GM23248 (cell line): Measurements from ENCODE around the gene TMUB1. TPM values are rescaled to one million over a fixed set of nuclear protein-coding genes. Genes with fewer than 3 reads are reported as not detected.

Experiments used
- DNase-seq: peaks from one replicate; pipeline ENCODE4 v3.0.0-alpha.2; 2015
- H2AFZ ChIP-seq: fragments of 200-600 bp; sonication (generic); 2 replicates; pipeline ENCODE4 v1.6.1; 2016; ENCODE audit warnings: antibody characterized with exemption
- H3F3A ChIP-seq: fragments of 200-600 bp; sonication (generic); 2 replicates; pipeline ENCODE4 v1.6.1; 2016; ENCODE audit warnings: mild to moderate bottlenecking, antibody characterized with exemption, mixed run types; ENCODE audit not compliant: insufficient read depth
- H3K27ac ChIP-seq: fragments of 200-600 bp; sonication (generic); 2 replicates; pipeline ENCODE4 v1.5.1; 2016; ENCODE audit warnings: mild to moderate bottlenecking
- H3K27me3 ChIP-seq: fragments of 200-600 bp; sonication (generic); replicated peaks from 2 replicates; pipeline ENCODE4 v1.6.1; 2016; ENCODE audit warnings: mild to moderate bottlenecking; ENCODE audit not compliant: insufficient read depth
- H3K36me3 ChIP-seq: fragments of 200-600 bp; sonication (generic); 2 replicates; pipeline ENCODE4 v1.6.1; 2016; ENCODE audit warnings: low read depth, mild to moderate bottlenecking
- H3K4me1 ChIP-seq: fragments of 200-600 bp; sonication (generic); 2 replicates; pipeline ENCODE4 v1.6.1; 2016; ENCODE audit warnings: mild to moderate bottlenecking; ENCODE audit not compliant: insufficient read depth
- H3K4me2 ChIP-seq: fragments of 200-600 bp; sonication (generic); one replicate; pipeline ENCODE4 v1.6.1; 2016; ENCODE audit warnings: mild to moderate bottlenecking; ENCODE audit not compliant: unreplicated experiment
- H3K4me3 ChIP-seq: fragments of 200-600 bp; sonication (generic); 2 replicates; pipeline ENCODE4 v1.5.1; 2016; ENCODE audit warnings: mild to moderate bottlenecking
- H3K79me2 ChIP-seq: fragments of 200-600 bp; sonication (generic); 2 replicates; pipeline ENCODE4 v1.6.1; 2016; ENCODE audit warnings: mild to moderate bottlenecking; ENCODE audit not compliant: insufficient read depth
- H3K9ac ChIP-seq: fragments of 200-600 bp; sonication (generic); 2 replicates; pipeline ENCODE4 v1.6.1; 2016; ENCODE audit warnings: mild to moderate bottlenecking
- H3K9me2 ChIP-seq: fragments of 200-600 bp; sonication (generic); 2 replicates; pipeline ENCODE4 v1.6.1; 2016; ENCODE audit warnings: mixed run types, mild to moderate bottlenecking, moderate library complexity; ENCODE audit not compliant: insufficient read depth
- H3K9me3 ChIP-seq: fragments of 200-600 bp; sonication (generic); one replicate; pipeline ENCODE4 v1.6.1; 2017; ENCODE audit warnings: low read depth
- H4K20me1 ChIP-seq: fragments of 200-600 bp; sonication (generic); 2 replicates; pipeline ENCODE4 v1.6.0; 2016; ENCODE audit not compliant: insufficient read depth
- EZH2 ChIP-seq: fragments of 200-600 bp; sonication (generic); IDR thresholded peaks from 2 replicates; pipeline ENCODE4 v1.6.1; 2018; ENCODE audit warnings: antibody characterized with exemption, mild to moderate bottlenecking; ENCODE audit not compliant: insufficient read depth, poor library complexity, severe bottlenecking
- EZH2phosphoT487 ChIP-seq: fragments of 200-600 bp; sonication (generic); IDR thresholded peaks from 2 replicates; pipeline ENCODE4 v1.6.1; 2018; ENCODE audit warnings: antibody characterized with exemption, moderate library complexity, mild to moderate bottlenecking, low read depth; ENCODE audit not compliant: insufficient read depth
- whole genome bisulfite sequencing, 2 experiments: methylation state at CpG; one replicate each; pipeline ENCODE4 v1.1.6; 2015 to 2017; ENCODE audit warnings: low lambda C conversion rate in 2 of 2, low coverage in 1 of 2; ENCODE audit errors: missing lambda C conversion rate in 2 of 2; 5-methylcytosine and 5-hydroxymethylcytosine counted together
- in situ Hi-C: fragments of 300-500 bp; cut with MboI; formaldehyde crosslinking; loops from 2 replicates; pipeline ENCODE4 v1.15.0; 2020
- polyA plus RNA-seq: library from polyadenylated mRNA; unstranded; fragments of >200 nt; fragmentation: Nextera tagmentation; extraction: Ambion mirVana; gene quantifications from 2 replicates; pipeline ENCODE4 v1.2.1, GENCODE V29; 2016
- total RNA-seq: library from RNA; depleted of rRNA; stranded (reverse); fragments of >200 nt; shearing (Covaris generic); gene quantifications from 2 replicates; pipeline ENCODE4 v1.2.3, GENCODE V29; 2014; rRNA removed

TMUB1 gene
- total and polyA plus RNA-seq, 2 experiments from 2014 or later, result 19.9 to 33.6 TPM

- Histone ChIP-seq H3K9ac (no peak overlapping the region), H2AFZ (no peak overlapping the region), H3K9me2 (no peaks in the 10 kb centered on the region), H3K27ac (no peak overlapping the region), H3K36me3 (no peaks in the 10 kb centered on the region), H3K4me3 (no peak overlapping the region), H3F3A (peaks cover 12% of the 10 kb centered on the region), H3K9me3 (no peaks in the 10 kb centered on the region), H3K79me2 (peaks cover 26% of the 10 kb centered on the region), H3K27me3 (no peaks in the 10 kb centered on the region), H4K20me1 (no peaks in the 10 kb centered on the region), H3K4me2 (no peak overlapping the region), H3K4me1 (peaks cover 16% of the 10 kb centered on the region)
- in situ Hi-C loops, result no loop called here
- no peak for DNase-seq
- WGBS, 2 experiments, result 89 to 92% methylated on average over 5 of the region's 5 CpGs
- no peak for TF ChIP-seq EZH2
- TF ChIP-seq EZH2phosphoT487, result no peak
Measured at GRCh38 chr7:151033864-151034249, 49.4 kb downstream of the TMUB1 start.

GRCh38 chr7:151032936-151033863, 50.1 kb downstream of the TMUB1 start:
- H3K9ac ChIP-seq, result no peak overlapping the region
- H3K4me2 ChIP-seq, result no peak overlapping the region
- H3F3A ChIP-seq, result peaks cover 5% of the 10 kb centered on the region
- no peaks in the 10 kb centered on the region for H3K9me2 ChIP-seq
- no peaks in the 10 kb centered on the region for H3K27me3 ChIP-seq
- H4K20me1 ChIP-seq, result no peaks in the 10 kb centered on the region
- in situ Hi-C loops, result no loop called here
- H3K27ac ChIP-seq, result no peak overlapping the region
- peaks cover 26% of the 10 kb centered on the region for H3K79me2 ChIP-seq
- peaks cover 10% of the 10 kb centered on the region; the same call in 1 of the 2 replicates for H3K4me1 ChIP-seq
- no peak for DNase-seq
- WGBS, 2 experiments, result 90 to 91% methylated on average over 12 to 16 of the region's 17 CpGs
- TF ChIP-seq EZH2 (no peak), EZH2phosphoT487 (no peak)
- H3K36me3 ChIP-seq, result no peaks in the 10 kb centered on the region
- no peak overlapping the region for H3K4me3 ChIP-seq
- no peaks in the 10 kb centered on the region for H3K9me3 ChIP-seq
- H2AFZ ChIP-seq, result no peak overlapping the region

Other genes starting within 250 kb of the TMUB1 start
- gene AOC1, start 231.0 kb downstream of the TMUB1 start, total RNA-seq, result not detected in 2 replicates
- gene AOC1, start 231.0 kb downstream of the TMUB1 start, polyA plus RNA-seq, result not detected in 2 replicates
- not detected in 2 replicates for gene KCNH2, start 105.2 kb downstream of the TMUB1 start, total RNA-seq
- not detected in 2 replicates for gene KCNH2, start 105.2 kb downstream of the TMUB1 start, polyA plus RNA-seq
- gene NOS3, start 92.5 kb downstream of the TMUB1 start, total RNA-seq, result 0.13 and 0.32 TPM in 2 replicates
- gene NOS3, start 92.5 kb downstream of the TMUB1 start, polyA plus RNA-seq, result 0.61 and 0.83 TPM in 2 replicates
- gene ATG9B, start 59.0 kb downstream of the TMUB1 start, total RNA-seq, result not detected in 2 replicates
- gene ATG9B, start 59.0 kb downstream of the TMUB1 start, polyA plus RNA-seq, result 0.79 and 0.81 TPM in 2 replicates
- 31.6 and 32.2 TPM in 2 replicates for gene ABCB8, start 55.0 kb downstream of the TMUB1 start, total RNA-seq
- 28.5 and 29.6 TPM in 2 replicates for gene ABCB8, start 55.0 kb downstream of the TMUB1 start, polyA plus RNA-seq
- gene ASIC3, start 35.0 kb downstream of the TMUB1 start, total RNA-seq, result 1.1 TPM in 1 of 2 replicates, not detected in the other
- gene ASIC3, start 35.0 kb downstream of the TMUB1 start, polyA plus RNA-seq, result 0.26 TPM in 1 of 2 replicates, not detected in the other
- gene CDK5, start 25.6 kb downstream of the TMUB1 start, total RNA-seq, result 16.2 and 27.7 TPM in 2 replicates
- 27.6 and 28.3 TPM in 2 replicates for gene CDK5, start 25.6 kb downstream of the TMUB1 start, polyA plus RNA-seq
- 80.3 and 94.6 TPM in 2 replicates for gene SLC4A2, start 23.9 kb downstream of the TMUB1 start, total RNA-seq
- 59.4 and 61.2 TPM in 2 replicates for gene SLC4A2, start 23.9 kb downstream of the TMUB1 start, polyA plus RNA-seq
- 141 and 145 TPM in 2 replicates for gene FASTK, start 2.7 kb downstream of the TMUB1 start, total RNA-seq
- gene FASTK, start 2.7 kb downstream of the TMUB1 start, polyA plus RNA-seq, result 109 and 111 TPM in 2 replicates
- 37.8 and 43.3 TPM in 2 replicates for gene AGAP3, start 3.0 kb upstream of the TMUB1 start, total RNA-seq
- 10.3 and 10.5 TPM in 2 replicates for gene AGAP3, start 3.0 kb upstream of the TMUB1 start, polyA plus RNA-seq
- not detected in 2 replicates for gene GBX1, start 84.2 kb upstream of the TMUB1 start, total RNA-seq
- gene GBX1, start 84.2 kb upstream of the TMUB1 start, polyA plus RNA-seq, result not detected in 2 replicates
- not detected in 2 replicates for gene ASB10, start 103.8 kb upstream of the TMUB1 start, total RNA-seq
- not detected in 2 replicates for gene ASB10, start 103.8 kb upstream of the TMUB1 start, polyA plus RNA-seq
- not detected in 2 replicates for gene H2BK1, start 127.0 kb upstream of the TMUB1 start, total RNA-seq
- not detected in 2 replicates for gene H2BK1, start 127.0 kb upstream of the TMUB1 start, polyA plus RNA-seq
- 69.7 and 74.9 TPM in 2 replicates for gene ABCF2, start 143.7 kb upstream of the TMUB1 start, total RNA-seq
- 40.7 and 40.9 TPM in 2 replicates for gene ABCF2, start 143.7 kb upstream of the TMUB1 start, polyA plus RNA-seq
- 120 and 139 TPM in 2 replicates for gene CHPF2, start 149.0 kb upstream of the TMUB1 start, total RNA-seq
- 48.0 and 51.3 TPM in 2 replicates for gene CHPF2, start 149.0 kb upstream of the TMUB1 start, polyA plus RNA-seq
- gene SMARCD3, start 165.2 kb upstream of the TMUB1 start, total RNA-seq, result 32.2 and 34.0 TPM in 2 replicates
- 19.8 and 22.4 TPM in 2 replicates for gene SMARCD3, start 165.2 kb upstream of the TMUB1 start, polyA plus RNA-seq